Mucosa of descending colon (tissue), 3 donors: ENCODE results near the gene OR52N2. TPM values are rescaled to one million over a fixed set of nuclear protein-coding genes. Genes with fewer than 3 reads are reported as not detected.

ENCODE experiments used
- ATAC-seq: fragments of 200-7000 bp; cut with Tn5 transposase; one replicate; pipeline ENCODE4 v1.9.1; 2020; ENCODE audit warnings: mild to moderate bottlenecking, moderate library complexity
- DNase-seq, 3 donors: peaks; one replicate each; pipeline ENCODE4 v3.0.0-alpha.2; 2020
- H3K36me3 ChIP-seq: fragments of 200-600 bp; one replicate; pipeline ENCODE4 v1.8.0; 2021; ENCODE audit warnings: low read depth, mild to moderate bottlenecking
- H3K4me1 ChIP-seq: fragments of 200-600 bp; one replicate; pipeline ENCODE4 v1.8.0; 2021; ENCODE audit warnings: low read depth, mild to moderate bottlenecking
- H3K4me3 ChIP-seq: fragments of 200-600 bp; one replicate; pipeline ENCODE4 v1.8.0; 2021; ENCODE audit warnings: mild to moderate bottlenecking
- H3K9me3 ChIP-seq: fragments of 200-600 bp; one replicate; pipeline ENCODE4 v1.8.0; 2021; ENCODE audit warnings: mild to moderate bottlenecking
- CTCF ChIP-seq: fragments of 200-600 bp; IDR thresholded peaks from one replicate; pipeline ENCODE4 v1.8.0; 2022; ENCODE audit warnings: antibody characterized with exemption, mild to moderate bottlenecking
- intact Hi-C, 2 donors: fragments of 100-400 bp; cut with DNase I in 1 of 2; cut with micrococcal nuclease in 1 of 2; formaldehyde crosslinking; loops; one replicate each; pipeline versions ENCODE4 v1.11.0 to v1.11.1; 2022; cut with DNase I, micrococcal nuclease
- total RNA-seq, 3 donors: library from RNA; stranded (reverse); fragmentation: NEBNext Ultra II Directional in 2 of 3; extraction: Animal tissue kit (Norgen Biotek cat#: 25700) in 2 of 3; gene quantifications; one replicate each; pipeline versions ENCODE4 v1.2.1 to v1.2.4, GENCODE V29; 2021 to 2023
- donor health status: DM: no; HTN: no; CAD: no; lungs with moderate emphysema.
- donor health status: DM: no; HTN: no; CAD: no.
- donor health status: DM: no; HTN: yes; CAD: no.

Gene OR52N2
- total RNA-seq, 3 donors from 2014 or later, result not detected

- intact Hi-C loops, result no loop called here
- no peaks in the 10 kb centered on the region for H3K9me3 ChIP-seq
- H3K4me1 ChIP-seq, result no peaks in the 10 kb centered on the region
- no peak for DNase-seq
- no peaks in the 10 kb centered on the region for H3K36me3 ChIP-seq
- ATAC-seq, result no peak
- TF ChIP-seq CTCF, result no peak
- H3K4me3 ChIP-seq, result no peak overlapping the region
Observed at GRCh38 chr11:5846701-5847100, 38.0 kb downstream of the OR52N2 start.

GRCh38 chr11:5847711-5848110, 39.0 kb downstream of the OR52N2 start:
- no peaks in the 10 kb centered on the region for H3K9me3 ChIP-seq
- H3K36me3 ChIP-seq, result no peaks in the 10 kb centered on the region
- no peak overlapping the region for H3K4me3 ChIP-seq
- DNase-seq (no peak), ATAC-seq (no peak)
- no peak for TF ChIP-seq CTCF
- intact Hi-C loops, result no loop called here
- no peaks in the 10 kb centered on the region for H3K4me1 ChIP-seq

GRCh38 chr11:5851002-5851401, 42.3 kb downstream of the OR52N2 start:
- TF ChIP-seq CTCF, result no peak
- DNase-seq (no peak), ATAC-seq (no peak)
- Histone ChIP-seq H3K4me3 (no peak overlapping the region), H3K9me3 (no peaks in the 10 kb centered on the region), H3K4me1 (no peaks in the 10 kb centered on the region), H3K36me3 (no peaks in the 10 kb centered on the region)
- intact Hi-C loops, result no loop called here

GRCh38 chr11:5857590-5857989, 48.9 kb downstream of the OR52N2 start, which contains the start of gene OR52E8:
OR52E8 (minus strand) TSS chr11:5857690; CDS start chr11:5857690, 0 bp downstream.
- H3K36me3 ChIP-seq, result no peaks in the 10 kb centered on the region
- intact Hi-C loops, result no loop called here
- no peaks in the 10 kb centered on the region for H3K4me1 ChIP-seq
- no peak within 1 kb of the TSS for H3K4me3 ChIP-seq
- TF ChIP-seq CTCF, result no peak
- ATAC-seq (no peak), DNase-seq (no peak)
- H3K9me3 ChIP-seq, result no peaks in the 10 kb centered on the region

- no peak overlapping the region for H3K4me3 ChIP-seq
- no peaks in the 10 kb centered on the region for H3K4me1 ChIP-seq
- no peak for DNase-seq
- intact Hi-C loops, result no loop called here
- ATAC-seq, result no peak
- TF ChIP-seq CTCF, result no peak
- H3K36me3 ChIP-seq, result no peaks in the 10 kb centered on the region
- no peaks in the 10 kb centered on the region for H3K9me3 ChIP-seq
Observed at GRCh38 chr11:5865826-5866225, 57.1 kb downstream of the OR52N2 start.

Other genes starting within 250 kb of the OR52N2 start
- not detected for gene OR52B6, start 228.0 kb upstream of the OR52N2 start, total RNA-seq
- gene TRIM6, start 212.3 kb upstream of the OR52N2 start, total RNA-seq, result 1 to 10 TPM in 1 of 3 donors, under 1 TPM in 2; 0.43 to 4.6 (median 0.92) TPM
- 10 to 100 TPM in 1 of 3 donors, 1 to 10 TPM in 2; 7.3 to 11.9 (median 8.5) TPM for gene TRIM34, start 183.9 kb upstream of the OR52N2 start, total RNA-seq
- 10 to 100 TPM; 19.6 to 24.6 (median 21.5) TPM for gene TRIM5, start 123.8 kb upstream of the OR52N2 start, total RNA-seq
- 10 to 100 TPM in 2 of 3 donors, 1 to 10 TPM in 1; 9.7 to 47.1 (median 31.5) TPM for gene TRIM22, start 119.1 kb upstream of the OR52N2 start, total RNA-seq
- gene OR56B1, start 72.5 kb upstream of the OR52N2 start, total RNA-seq, result not detected
- gene OR52N4, start 54.7 kb upstream of the OR52N2 start, total RNA-seq, result not detected
- not detected for gene OR52N5, start 25.6 kb upstream of the OR52N2 start, total RNA-seq
- not detected for gene OR52N1, start 17.7 kb upstream of the OR52N2 start, total RNA-seq
- gene OR52E6, start 33.0 kb downstream of the OR52N2 start, total RNA-seq, result not detected
- not detected for gene OR52E8, start 48.8 kb downstream of the OR52N2 start, total RNA-seq
- gene OR52E4, start 71.7 kb downstream of the OR52N2 start, total RNA-seq, result not detected
- not detected for gene OR52E5, start 84.3 kb downstream of the OR52N2 start, total RNA-seq
- not detected for gene OR56A3, start 133.3 kb downstream of the OR52N2 start, total RNA-seq
- not detected for gene OR56A5, start 159.6 kb downstream of the OR52N2 start, total RNA-seq
- not detected for gene OR52L1, start 178.1 kb downstream of the OR52N2 start, total RNA-seq
- gene OR56A4, start 198.0 kb downstream of the OR52N2 start, total RNA-seq, result under 1 TPM in 2 of 3 donors, not detected in 1; 0.10 to 0.20 TPM
- gene OR56A1, start 221.8 kb downstream of the OR52N2 start, total RNA-seq, result under 1 TPM; 0.03 to 0.09 (median 0.05) TPM